GM18505 (cell line): ENCODE results near the gene KIAA1549.
"Not testable (repeated sequence)": the region's sequence is repeated elsewhere in the genome, so short reads cannot be mapped to it uniquely, and the experiment has no call there.

Experiments
- ATAC-seq: cut with Tn5 transposase; IDR thresholded peaks from one replicate; pipeline ENCODE4 v1.9.1; 2021; ENCODE audit not compliant: unreplicated experiment
- POLR2A ChIP-seq: IDR thresholded peaks from 4 replicates; pipeline ENCODE4 v1.6.1; 2011; ENCODE audit warnings: borderline replicate concordance; ENCODE audit not compliant: insufficient read depth, insufficient read length; ENCODE audit errors: extremely low read depth

The KIAA1549 gene

GRCh38 chr7:138982204-138982623, 1.0 kb upstream of the KIAA1549 start:
- TF ChIP-seq POLR2A: no peak
- no peak for ATAC-seq

GRCh38 chr7:138980563-138981291, 462 bp downstream of the KIAA1549 start:
- no peak for TF ChIP-seq POLR2A
- peak; percentile 53 for ATAC-seq

- ATAC-seq: no peak
- TF ChIP-seq POLR2A: no peak
Measured at GRCh38 chr7:138979988-138980562, 1.1 kb downstream of the KIAA1549 start.

GRCh38 chr7:138979226-138979979, 1.8 kb downstream of the KIAA1549 start:
- ATAC-seq: no peak
- no peak for TF ChIP-seq POLR2A

GRCh38 chr7:138978541-138979184, 2.5 kb downstream of the KIAA1549 start:
- no peak for ATAC-seq
- TF ChIP-seq POLR2A: no peak

- not testable (repeated sequence) for ATAC-seq
Measured at GRCh38 chr7:138976161-138976560, 5.0 kb downstream of the KIAA1549 start.

- no peak for ATAC-seq
Measured at GRCh38 chr7:138975343-138976104, 5.7 kb downstream of the KIAA1549 start.

GRCh38 chr7:138974675-138975292, 6.4 kb downstream of the KIAA1549 start:
- ATAC-seq: no peak
- no peak for TF ChIP-seq POLR2A

More at GRCh38 chr7:138975343-138976104, 5.7 kb downstream of the KIAA1549 start:
- TF ChIP-seq POLR2A: no peak

- ATAC-seq: no peak
- TF ChIP-seq POLR2A: no peak
Measured at GRCh38 chr7:138974103-138974502, 7.1 kb downstream of the KIAA1549 start.

GRCh38 chr7:138970952-138971351, 10.2 kb downstream of the KIAA1549 start:
- no peak for TF ChIP-seq POLR2A
- ATAC-seq: no peak

GRCh38 chr7:138970446-138970845, 10.7 kb downstream of the KIAA1549 start:
- ATAC-seq: no peak
- no peak for TF ChIP-seq POLR2A

GRCh38 chr7:138967159-138967558, 14.0 kb downstream of the KIAA1549 start:
- TF ChIP-seq POLR2A: no peak
- ATAC-seq: no peak
